ENCODE data around the gene TOP3B.

GRCh38 chr22:22018825-22019658 is 36.5 kb upstream of the TOP3B start:
- TF ChIP-seq CTCF (IDR thresholded peaks at IDR 0.05), result no peak
- no peak for TF ChIP-seq POLR2A (IDR thresholded peaks at IDR 0.05)
